PC-9 (cell line): ENCODE data around the gene TAMALIN. TPM values are rescaled to one million over a fixed set of nuclear protein-coding genes. Genes with fewer than 3 reads are reported as not detected.
A peak's percentile ranks its signal among the peaks of the same experiment; 100 is the strongest.

Experiments
- BruUV-seq: library from RNA; stranded (reverse); fragments of 400-500 nt; replicated peaks from 2 replicates; lab custom pipeline; 2021; lab: Mats Ljungman, UMichigan
- CTCF ChIA-PET: fragments of 300-600 bp; sonication (Branson Sonifier 250); formaldehyde crosslinking; loops from one replicate; lab custom pipeline; 2022; ENCODE audit warnings: antibody characterized with exemption; lab: Charles Lee
- POLR2A ChIA-PET: fragments of 300-600 bp; sonication (Branson Sonifier 250); formaldehyde crosslinking; loops from one replicate; lab custom pipeline; 2022; ENCODE audit warnings: antibody characterized with exemption; ENCODE audit not compliant: unreplicated experiment; lab: Charles Lee
- DNase-seq, 2 experiments: peaks; one replicate each; pipeline versions ENCODE4 v3.0.0 to v3.0.0-alpha.2; 2015 to 2022; ENCODE audit warnings: mixed read lengths in 1 of 2
- H2AFZ ChIP-seq: fragments of 200-600 bp; sonication (generic); 2 replicates; pipeline ENCODE4 v1.8.1; 2017; ENCODE audit warnings: antibody characterized with exemption
- H3F3A ChIP-seq: fragments of 200-600 bp; sonication (generic); 2 replicates; pipeline ENCODE4 v1.8.1; 2017; ENCODE audit warnings: antibody characterized with exemption, mild to moderate bottlenecking, low read depth; ENCODE audit not compliant: insufficient read depth
- H3K27ac ChIP-seq: fragments of 200-600 bp; sonication (generic); 2 replicates; pipeline ENCODE4 v1.6.1; 2016; ENCODE audit warnings: mixed run types
- H3K27me3 ChIP-seq: fragments of 200-600 bp; sonication (generic); 2 replicates; pipeline ENCODE4 v1.6.1; 2016; ENCODE audit warnings: low read depth, mixed run types; ENCODE audit not compliant: insufficient read depth
- H3K36me3 ChIP-seq: fragments of 200-600 bp; sonication (generic); 2 replicates; pipeline ENCODE4 v1.6.1; 2016; ENCODE audit warnings: low read depth, mixed run types
- H3K4me1 ChIP-seq: fragments of 200-600 bp; sonication (generic); replicated peaks from 2 replicates; pipeline ENCODE4 v1.6.1; 2016; ENCODE audit warnings: mixed run types; ENCODE audit not compliant: insufficient read depth
- H3K4me2 ChIP-seq: fragments of 200-600 bp; sonication (generic); 2 replicates; pipeline ENCODE4 v1.6.1; 2017; ENCODE audit warnings: mixed run types
- H3K4me3 ChIP-seq: fragments of 200-600 bp; sonication (generic); 2 replicates; pipeline ENCODE4 v1.6.1; 2016; ENCODE audit warnings: mixed run types
- H3K79me2 ChIP-seq: fragments of 200-600 bp; sonication (generic); 2 replicates; pipeline ENCODE4 v1.6.1; 2017; ENCODE audit warnings: low read depth, mixed run types
- H3K9me2 ChIP-seq: fragments of 200-600 bp; sonication (generic); 2 replicates; pipeline ENCODE4 v1.8.1; 2017; ENCODE audit warnings: mild to moderate bottlenecking; ENCODE audit not compliant: insufficient read depth
- H3K9me3 ChIP-seq: fragments of 200-600 bp; sonication (generic); 2 replicates; pipeline ENCODE4 v1.8.1; 2016; ENCODE audit warnings: low read depth; ENCODE audit not compliant: insufficient read depth
- H4K20me1 ChIP-seq: fragments of 200-600 bp; sonication (generic); 2 replicates; pipeline ENCODE4 v1.8.1; 2017; ENCODE audit not compliant: insufficient read depth
- CTCF ChIP-seq: fragments of 200-600 bp; sonication (generic); conservative IDR thresholded peaks from 2 replicates; pipeline ENCODE4 v1.6.1; 2017; ENCODE audit warnings: mixed run types, antibody characterized with exemption, mild to moderate bottlenecking, moderate library complexity
- EZH2 ChIP-seq: fragments of 200-600 bp; sonication (generic); IDR thresholded peaks from 2 replicates; pipeline ENCODE4 v1.8.0; 2017; ENCODE audit warnings: antibody characterized with exemption, low read depth
- intact Hi-C: fragments of 100-400 bp; cut with micrococcal nuclease; formaldehyde crosslinking; loops from one replicate; pipeline ENCODE4 v1.10.0; 2022; ENCODE audit not compliant: unreplicated experiment
- total RNA-seq: library from RNA; stranded (reverse); gene quantifications from 2 replicates; pipeline ENCODE4 v1.2.3, GENCODE V29; 2021

TAMALIN gene
- total RNA-seq, 1 experiment from 2014 or later: not detected

GRCh38 chr12:52032446-52032803, 25.7 kb downstream of the TAMALIN start:
- DNase-seq: no peak
- intact Hi-C loops: no loop called here
- TF ChIP-seq EZH2 (no peak), CTCF (no peak)

GRCh38 chr12:52032804-52033445, 26.2 kb downstream of the TAMALIN start:
- Histone ChIP-seq H3K4me1 (peaks cover 25% of the 10 kb centered on the region), H2AFZ (peak overlapping the region; percentile 68), H3K9me3 (no peaks in the 10 kb centered on the region), H3K4me2 (peak overlapping the region; percentile 77), H3F3A (peaks cover 20% of the 10 kb centered on the region; the same call in 1 of the 2 replicates), H3K9me2 (no peaks in the 10 kb centered on the region), H4K20me1 (no peaks in the 10 kb centered on the region), H3K36me3 (no peaks in the 10 kb centered on the region), H3K4me3 (peak overlapping the region; percentile 53; the same call in 1 of the 2 replicates), H3K27me3 (no peaks in the 10 kb centered on the region; the same call in 1 of the 2 replicates), H3K27ac (no peak overlapping the region), H3K79me2 (no peaks in the 10 kb centered on the region)
- CTCF ChIA-PET: interaction anchor here (0.8 to 1.4 kb wide), 6 partner anchors 11 to 87 kb away, joined by 3 to 17 read pairs (median 4); partner anchors contain the start of genes ATG101 and NR4A1
- no TSS peak for BruUV-seq
- intact Hi-C loops: no loop called here
- POLR2A ChIA-PET: interaction anchor here (0.6 to 1.9 kb wide), 6 partner anchors 18 to 872 kb away, joined by 3 to 38 read pairs (median 4); partner anchors contain the start of genes ATG101, KRT8 and NR4A1
- TF ChIP-seq EZH2 (no peak), CTCF (no peak)
- DNase-seq: peak; percentile 89 to 93

More at GRCh38 chr12:52032446-52032803, 25.7 kb downstream of the TAMALIN start:
- Histone ChIP-seq H4K20me1 (no peaks in the 10 kb centered on the region), H3K4me2 (peak overlapping the region; percentile 77), H3K27ac (no peak overlapping the region), H3K4me1 (peaks cover 25% of the 10 kb centered on the region), H3K79me2 (no peaks in the 10 kb centered on the region), H3K9me2 (no peaks in the 10 kb centered on the region), H3F3A (peaks cover 20% of the 10 kb centered on the region; the same call in 1 of the 2 replicates), H3K36me3 (no peaks in the 10 kb centered on the region), H3K9me3 (no peaks in the 10 kb centered on the region), H2AFZ (no peak overlapping the region), H3K27me3 (no peaks in the 10 kb centered on the region; the same call in 1 of the 2 replicates), H3K4me3 (peak overlapping the region; percentile 53; the same call in 1 of the 2 replicates)
- ChIA-PET POLR2A (interaction anchor here (0.6 to 1.9 kb wide), 5 partner anchors 18 to 872 kb away, joined by 3 to 38 read pairs (median 4); partner anchors contain the start of genes ATG101, KRT8 and NR4A1), CTCF (interaction anchor here (0.8 to 1.4 kb wide), 6 partner anchors 10 to 88 kb away, joined by 3 to 17 read pairs (median 4); partner anchors contain the start of genes ATG101 and NR4A1)
- TSS peak; percentile 20 for BruUV-seq

GRCh38 chr12:52033446-52034140, 26.8 kb downstream of the TAMALIN start:
- intact Hi-C loops: no loop called here
- TF ChIP-seq CTCF (no peak), EZH2 (no peak)
- no peaks in the 10 kb centered on the region for H3K9me3 ChIP-seq
- H3K27ac ChIP-seq: no peak overlapping the region
- CTCF ChIA-PET: interaction anchor here (1.3 to 1.4 kb wide), 2 partner anchors 35 to 38 kb away, joined by 4 to 17 read pairs; partner anchors contain the start of gene ATG101
- no peaks in the 10 kb centered on the region; the same call in 1 of the 2 replicates for H3K27me3 ChIP-seq
- POLR2A ChIA-PET: interaction anchor here (0.6 to 1.9 kb wide), 3 partner anchors 17 to 36 kb away, joined by 5 to 38 read pairs (median 11); partner anchors contain the start of genes ATG101 and NR4A1
- H4K20me1 ChIP-seq: no peaks in the 10 kb centered on the region
- BruUV-seq: TSS peak; percentile 96
- H3K4me2 ChIP-seq: peak overlapping the region; percentile 77
- no peak for DNase-seq
- H3K4me1 ChIP-seq: peaks cover 25% of the 10 kb centered on the region
- H3K36me3 ChIP-seq: no peaks in the 10 kb centered on the region
- peak overlapping the region; percentile 53; the same call in 1 of the 2 replicates for H3K4me3 ChIP-seq
- no peaks in the 10 kb centered on the region for H3K79me2 ChIP-seq
- H3F3A ChIP-seq: peaks cover 26% of the 10 kb centered on the region; the same call in 1 of the 2 replicates
- peak overlapping the region; percentile 68 for H2AFZ ChIP-seq
- no peaks in the 10 kb centered on the region for H3K9me2 ChIP-seq
